Fibroblast of skin of right quadriceps (primary cell): ENCODE measurements around the gene ACAP3.

Source experiments
- DNase-seq: peaks from one replicate; pipeline ENCODE4 v3.0.0-alpha.2; 2013

ACAP3 gene

DNA sequence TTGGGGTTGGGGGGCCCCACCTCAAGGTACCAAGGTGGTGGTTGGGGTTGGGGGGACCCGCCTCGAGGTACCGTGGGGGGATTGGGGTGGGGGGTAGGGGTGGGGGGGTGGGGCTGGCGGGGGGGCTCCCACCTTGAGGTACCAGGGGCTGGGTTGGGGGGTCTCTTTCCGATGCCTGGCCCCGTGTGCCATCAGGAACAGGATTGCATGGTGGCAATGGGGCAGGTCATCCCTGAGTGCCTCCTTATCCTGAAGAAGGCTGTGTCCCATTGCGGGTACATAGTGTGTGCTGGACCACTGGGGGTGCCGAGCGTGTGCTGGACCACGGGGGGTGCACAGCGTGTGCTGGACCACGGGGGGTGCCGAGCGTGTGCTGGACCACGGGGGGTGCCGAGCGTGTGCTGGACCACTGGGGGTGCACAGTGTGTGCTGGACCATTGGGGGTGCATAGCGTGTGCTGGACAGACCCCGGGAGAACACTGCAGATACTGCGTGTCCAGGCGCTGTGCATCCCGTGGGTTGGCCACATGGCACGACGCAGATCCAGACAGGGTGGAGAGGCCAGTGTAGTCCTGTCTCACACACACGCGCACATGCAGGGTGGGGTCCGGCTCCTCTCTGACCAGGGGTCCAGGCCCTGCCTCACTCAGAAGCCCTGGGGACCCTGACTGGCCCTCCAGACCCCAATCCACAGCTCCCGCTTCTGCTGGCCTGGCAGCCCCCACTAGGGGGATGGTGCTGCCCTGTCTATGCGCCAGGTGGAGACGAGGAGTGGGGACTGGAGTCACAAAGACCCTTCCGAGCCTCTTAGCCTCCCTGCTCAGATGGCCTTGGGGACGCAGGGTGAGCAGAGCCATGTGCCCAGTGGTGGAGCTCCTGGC is 23.3 kb downstream of the ACAP3 start:
- DNase-seq, result no peak

DNA sequence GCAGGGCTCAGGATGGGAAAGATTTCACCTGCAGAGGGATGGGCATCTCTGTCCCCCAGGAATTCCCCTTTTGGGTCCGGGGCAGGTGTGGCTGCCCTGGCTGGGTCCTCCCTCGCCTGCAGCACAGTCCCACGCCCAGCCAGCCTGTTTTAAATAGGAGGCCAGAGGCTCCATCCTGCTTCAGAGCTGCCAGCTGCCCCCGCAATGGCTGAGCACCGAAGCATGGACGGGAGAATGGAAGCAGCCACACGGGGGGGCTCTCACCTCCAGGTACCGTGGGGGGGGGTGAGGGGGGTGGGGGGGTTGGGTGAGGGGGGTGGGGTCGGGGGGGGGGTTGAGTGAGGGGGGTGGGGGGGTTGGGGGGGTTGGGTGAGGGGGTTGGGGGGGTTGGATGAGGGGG is 23.9 kb downstream of the ACAP3 start:
- no peak for DNase-seq

DNA sequence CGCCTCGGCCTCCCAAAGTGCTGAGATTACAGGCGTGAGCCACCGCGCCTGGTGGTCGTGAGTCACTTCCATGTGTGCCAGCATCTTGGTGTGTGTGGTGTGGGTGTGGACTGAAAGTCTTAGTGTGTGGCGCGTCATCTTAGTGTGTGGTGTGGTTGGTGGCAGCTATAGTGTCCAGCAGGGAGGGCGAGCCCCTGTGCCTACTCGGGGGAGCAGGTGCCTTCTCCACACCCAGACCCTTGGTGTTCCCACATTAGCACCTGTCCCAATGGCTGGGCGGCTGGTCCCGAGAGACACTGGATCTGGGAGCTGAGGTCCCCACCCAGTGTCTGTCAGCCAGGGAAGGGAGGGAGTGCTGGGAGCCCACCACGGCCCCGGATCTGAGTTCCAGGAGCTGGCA is 24.7 kb downstream of the ACAP3 start:
- DNase-seq, result no peak

DNA sequence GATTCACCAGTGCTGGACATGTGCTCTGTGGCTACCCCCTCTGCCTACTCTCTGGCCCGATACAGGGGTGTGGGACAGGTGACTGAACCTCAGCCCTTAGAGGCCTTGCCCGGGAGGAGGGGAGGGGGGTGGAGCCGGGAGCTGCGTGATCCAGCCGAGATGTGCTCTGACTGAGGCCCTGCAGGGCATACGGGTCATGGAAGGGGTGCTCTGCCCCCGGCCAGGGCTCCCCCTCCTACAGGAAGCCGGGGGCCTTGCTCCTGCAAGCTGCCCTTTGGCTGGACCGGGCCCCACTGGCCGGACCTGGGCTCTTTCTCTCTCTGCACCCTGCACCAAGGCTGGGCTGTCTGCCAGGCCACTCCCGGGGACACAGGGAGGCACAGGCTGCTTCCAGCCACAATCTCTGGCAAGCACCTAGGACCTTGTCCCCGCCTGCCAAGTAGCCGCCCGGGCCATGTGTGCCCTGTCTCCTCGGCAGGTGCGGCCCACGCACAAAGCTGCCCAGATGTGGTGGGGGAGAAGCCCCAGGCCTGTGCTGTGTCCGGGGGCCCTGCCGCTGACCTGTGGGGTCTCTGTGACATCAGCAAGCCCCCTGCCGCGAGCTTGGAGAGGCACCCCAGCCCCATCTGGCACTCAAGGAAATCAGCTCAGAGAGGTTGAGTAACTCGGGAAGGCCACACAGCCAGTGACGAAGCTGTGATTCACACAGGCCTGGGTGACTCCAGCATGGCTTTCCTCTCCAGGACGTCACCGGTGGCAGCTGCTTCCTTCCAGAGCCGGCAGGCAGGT is 26.0 kb downstream of the ACAP3 start:
- no peak for DNase-seq

DNA sequence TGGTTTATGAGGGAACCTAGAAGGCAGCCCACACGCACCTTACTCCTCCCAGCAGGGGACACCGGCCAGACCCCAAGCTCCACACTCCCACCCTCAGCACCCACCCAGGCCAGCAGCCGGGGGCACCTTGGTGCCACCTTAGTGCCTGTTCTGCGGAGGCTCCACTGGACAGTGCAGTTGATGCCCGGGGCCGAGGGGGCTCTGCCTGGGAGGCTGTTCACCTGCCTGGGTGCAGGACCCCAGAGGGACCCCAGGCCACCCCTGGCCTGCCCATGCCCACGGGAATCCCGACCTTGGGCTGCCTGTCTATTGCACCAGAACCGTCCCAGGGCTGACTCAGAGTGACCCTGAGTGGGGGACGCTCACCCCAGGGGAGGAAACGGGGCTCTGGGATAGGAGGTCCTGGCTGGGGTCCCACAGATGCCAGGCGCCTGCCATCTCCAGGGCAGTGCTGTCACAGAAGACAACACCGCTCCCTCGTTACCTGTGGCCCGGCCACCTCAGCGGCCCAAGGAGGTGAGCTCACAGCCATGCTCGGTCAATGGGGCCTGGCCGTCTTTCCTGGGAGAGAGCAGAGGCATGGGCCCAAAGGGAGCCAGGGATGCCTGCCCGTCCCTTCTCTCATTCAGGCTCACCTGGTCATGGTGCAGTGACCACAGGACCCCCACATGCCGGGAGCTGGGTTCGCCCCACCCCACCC is 26.8 kb downstream of the ACAP3 start:
- no peak for DNase-seq

DNA sequence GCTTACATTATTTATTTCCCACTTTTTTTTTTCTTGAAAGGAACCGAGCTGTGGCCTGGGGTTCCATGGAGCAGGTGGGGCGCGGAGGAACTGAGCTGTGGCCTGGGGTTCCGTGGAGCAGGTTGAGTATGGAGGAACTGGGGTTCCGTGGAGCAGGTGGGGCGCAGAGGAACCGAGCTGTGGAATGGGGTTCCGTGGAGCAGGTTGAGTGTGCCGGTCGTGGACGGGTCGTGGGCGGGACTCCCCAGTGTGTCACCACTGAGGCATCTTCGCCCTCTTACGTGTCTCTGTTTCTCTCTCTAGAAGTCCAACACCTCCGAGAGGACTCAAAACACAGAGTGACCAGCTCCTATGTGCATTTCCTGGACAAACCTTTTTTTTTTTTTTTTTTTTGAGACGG is 28.7 kb downstream of the ACAP3 start:
- no peak for DNase-seq

DNA sequence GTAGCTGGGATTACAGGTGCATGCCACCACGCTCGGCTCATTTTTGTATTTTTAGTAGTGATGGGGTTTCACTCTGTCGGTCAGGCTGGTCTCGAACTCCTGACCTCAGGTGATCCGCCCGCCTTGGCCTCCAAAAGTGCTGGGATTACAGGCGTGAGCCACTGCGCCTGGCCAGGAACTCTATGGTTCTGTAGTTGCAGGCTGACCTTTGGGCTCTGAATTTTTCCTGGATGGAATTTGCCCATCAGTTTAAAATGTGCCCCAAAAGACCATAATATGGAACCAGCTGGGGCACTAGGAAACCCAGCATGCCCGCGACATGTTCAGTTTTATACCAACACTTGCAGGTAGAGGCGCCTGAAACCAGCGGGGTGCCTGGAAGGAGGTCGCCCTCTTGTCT is 29.1 kb downstream of the ACAP3 start:
- no peak for DNase-seq

DNA sequence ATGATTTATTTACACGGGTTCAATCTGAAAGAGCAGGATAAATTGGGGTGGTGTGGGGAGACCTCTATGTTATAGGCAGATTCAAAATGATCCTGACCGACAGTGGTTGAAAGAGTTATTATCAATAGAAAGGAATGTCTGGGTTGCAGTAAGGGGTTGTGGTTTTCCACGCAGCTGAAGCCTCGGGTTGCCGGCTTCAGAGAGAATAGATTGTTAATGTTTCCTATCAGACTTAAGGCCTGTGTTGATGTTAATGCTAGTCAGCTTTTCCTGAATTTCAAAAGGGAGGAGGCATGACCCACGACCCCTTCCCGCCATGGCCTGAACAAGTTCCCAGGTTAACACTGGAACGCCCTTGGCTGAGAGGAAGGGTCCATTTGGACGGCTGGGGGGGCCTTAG is 31.9 kb downstream of the ACAP3 start:
- no peak for DNase-seq

DNA sequence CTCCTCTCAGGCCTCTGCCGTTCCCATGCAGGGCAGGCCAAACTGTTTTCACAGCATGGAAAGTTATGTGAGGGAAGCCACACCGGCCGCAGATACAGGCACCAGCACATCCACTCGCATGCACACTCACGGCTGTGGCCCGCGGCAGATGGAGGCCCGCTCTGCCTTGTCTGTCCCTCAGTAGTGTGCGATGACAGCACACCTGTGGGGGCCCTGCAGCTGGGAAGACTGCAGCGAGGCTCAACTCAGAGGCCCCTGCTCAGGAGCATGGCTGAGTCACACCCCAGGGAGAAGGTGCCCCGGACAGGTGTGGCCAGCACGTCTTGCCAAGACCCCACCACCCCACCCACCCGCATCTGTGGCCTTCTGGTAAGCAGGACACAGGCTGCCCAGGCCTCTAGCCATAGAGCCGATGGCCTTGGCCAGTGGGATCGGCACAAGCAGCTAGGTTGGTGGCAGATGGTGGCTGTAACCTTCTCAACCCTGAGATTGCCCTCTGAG is 32.7 kb downstream of the ACAP3 start:
- no peak for DNase-seq

DNA sequence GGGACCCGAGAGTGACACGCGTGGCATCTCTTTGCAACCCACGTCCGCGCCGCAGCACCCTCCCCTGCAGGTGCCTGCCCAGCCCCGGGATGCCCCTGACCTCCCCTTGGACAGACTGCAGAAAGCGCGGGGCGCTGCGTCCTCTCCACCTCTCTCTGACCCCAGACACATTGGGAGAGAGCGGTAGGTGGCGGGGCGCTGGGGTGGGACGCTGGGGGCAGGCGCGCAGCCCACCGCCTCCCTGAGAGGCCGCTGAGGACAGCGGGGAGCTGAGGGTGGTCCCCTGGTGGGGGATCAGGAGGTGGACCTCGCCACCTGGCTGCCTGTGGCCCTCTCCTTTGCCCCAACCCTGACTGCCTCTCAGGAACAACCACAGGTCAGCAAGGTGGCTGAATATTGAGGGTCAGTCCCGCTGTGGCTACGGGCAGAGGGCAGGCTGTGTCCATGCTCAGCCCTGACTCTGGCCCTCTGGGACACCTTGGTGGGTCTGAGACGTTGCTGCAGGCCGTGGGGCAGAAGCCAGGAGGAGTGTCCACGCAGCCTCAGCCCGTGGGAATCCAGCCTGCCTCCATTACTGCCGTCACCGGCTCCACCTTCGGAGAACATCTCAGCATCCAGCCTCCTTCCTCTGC is 33.3 kb downstream of the ACAP3 start:
- no peak for DNase-seq

DNA sequence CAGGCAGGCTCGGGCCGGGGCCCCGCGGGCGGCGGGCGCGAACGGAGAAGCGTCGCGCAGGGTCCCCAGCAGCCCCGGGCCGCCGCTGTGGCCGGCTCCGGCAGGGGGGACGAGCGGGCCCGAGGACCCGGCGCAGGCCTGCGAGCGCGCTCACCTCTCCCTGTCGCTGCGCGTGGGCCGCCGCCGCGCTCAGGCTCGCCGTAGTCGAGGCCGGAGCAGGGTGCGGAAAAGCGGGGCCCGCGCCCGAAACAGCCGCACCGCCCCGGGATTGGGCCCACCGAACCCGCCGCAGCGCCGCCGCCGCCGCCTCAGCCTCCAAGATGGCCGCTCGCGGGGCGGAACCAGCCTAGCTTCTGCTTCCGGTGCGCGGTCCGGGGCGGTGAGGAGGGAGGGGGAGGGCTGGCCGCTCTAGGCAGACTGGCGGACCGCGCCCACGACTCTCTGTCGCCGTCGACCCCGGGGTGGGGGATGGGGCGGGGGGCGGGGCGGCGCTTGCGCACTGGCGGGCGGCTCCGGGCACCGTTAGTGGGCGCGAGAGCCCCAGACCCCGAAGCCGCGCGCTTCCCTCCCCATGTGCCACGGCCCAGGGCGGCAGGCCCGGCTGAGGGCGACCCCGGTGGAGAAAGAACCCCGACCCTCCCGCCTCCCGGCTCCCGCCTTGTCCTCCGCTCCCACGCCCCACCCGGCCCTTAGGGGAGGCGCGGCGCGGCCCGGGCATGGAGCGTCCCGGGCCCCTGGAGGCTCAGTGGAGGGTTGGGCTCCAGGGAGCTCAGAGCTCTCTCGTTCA is 34.0 kb downstream of the ACAP3 start, which contains the start of gene UBE2J2:
Gene UBE2J2 (minus strand): TSS at position 343 of the 787 bp plus-strand sequence. CDS start 5,862 bp downstream, outside the sequence.
- DNase-seq, result peak; percentile 90

DNA sequence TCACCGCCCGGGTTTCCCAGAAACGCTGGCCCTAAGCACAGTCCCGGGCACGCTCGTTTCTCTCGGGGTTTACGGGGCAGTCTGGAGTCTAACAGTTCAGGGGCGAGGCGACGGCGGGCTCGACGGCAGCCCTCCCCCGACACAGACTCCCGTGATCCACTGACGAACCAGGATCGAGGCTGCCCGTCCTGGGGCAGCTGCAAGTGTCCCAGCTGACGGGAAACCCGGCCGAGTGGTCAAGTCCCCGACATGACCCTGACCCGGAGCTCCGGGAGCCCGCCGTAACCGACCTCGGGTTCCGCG is 34.6 kb downstream of the ACAP3 start:
- DNase-seq, result no peak

DNA sequence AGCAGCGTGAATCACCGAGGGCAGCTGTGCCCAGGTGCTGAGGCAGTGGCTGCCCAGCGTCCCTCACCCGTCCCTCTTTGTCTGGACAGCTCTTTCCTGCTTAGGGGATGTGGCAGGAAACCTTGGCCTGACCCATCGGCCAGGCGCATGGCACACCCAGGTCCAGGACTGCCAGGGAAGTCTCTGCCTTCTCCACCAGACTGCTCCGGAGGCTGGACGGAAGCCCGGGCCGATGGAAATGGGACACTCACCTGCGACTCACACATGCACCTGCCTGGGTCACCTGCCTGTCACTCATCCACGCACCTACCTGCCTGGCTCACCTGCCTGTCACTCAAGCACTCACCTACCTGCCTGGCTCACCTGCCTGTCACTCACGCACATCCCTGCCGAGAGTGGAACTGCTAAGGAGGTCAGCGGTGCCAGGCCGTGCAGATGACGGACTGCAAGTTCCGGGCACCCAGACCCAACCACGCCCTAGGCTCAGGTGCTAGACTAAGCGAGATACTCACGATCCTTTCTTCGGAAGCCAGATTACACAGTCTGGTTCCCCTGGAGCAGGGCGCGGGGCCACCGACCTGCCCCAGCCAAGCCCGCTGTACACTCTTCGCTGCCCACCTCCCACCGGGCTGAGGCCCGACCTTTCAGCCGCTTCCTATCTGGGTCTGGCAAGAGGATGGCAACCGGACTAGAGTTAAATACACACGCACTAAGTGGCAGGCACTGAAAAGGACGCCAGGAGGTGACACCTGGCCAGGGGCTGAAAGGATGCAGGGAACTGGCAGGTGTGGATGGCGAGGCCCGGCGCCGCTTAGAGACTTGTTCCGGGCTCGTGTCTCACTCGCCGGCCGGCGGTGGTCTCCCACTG is 35.2 kb downstream of the ACAP3 start:
- DNase-seq, result no peak

DNA sequence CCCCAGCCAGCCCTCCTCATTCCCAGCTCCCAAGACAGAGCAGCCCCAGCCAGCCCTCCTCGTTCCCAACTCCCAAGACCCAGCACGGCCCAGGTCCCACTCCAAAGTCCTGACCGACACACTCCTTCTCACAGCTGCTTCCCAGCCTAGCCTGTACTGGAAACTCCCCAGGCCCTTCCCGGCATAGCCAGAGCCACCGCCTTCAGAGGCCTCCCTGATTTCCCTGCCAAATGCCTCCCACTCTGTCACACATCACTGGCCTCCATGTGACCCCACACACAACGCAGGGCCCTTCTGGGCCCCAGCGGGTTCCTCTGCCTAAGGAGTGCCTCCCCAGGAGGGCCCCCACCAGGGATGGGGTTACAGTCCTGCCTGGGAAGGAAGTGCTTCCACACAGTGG is 36.9 kb downstream of the ACAP3 start:
- no peak for DNase-seq

DNA sequence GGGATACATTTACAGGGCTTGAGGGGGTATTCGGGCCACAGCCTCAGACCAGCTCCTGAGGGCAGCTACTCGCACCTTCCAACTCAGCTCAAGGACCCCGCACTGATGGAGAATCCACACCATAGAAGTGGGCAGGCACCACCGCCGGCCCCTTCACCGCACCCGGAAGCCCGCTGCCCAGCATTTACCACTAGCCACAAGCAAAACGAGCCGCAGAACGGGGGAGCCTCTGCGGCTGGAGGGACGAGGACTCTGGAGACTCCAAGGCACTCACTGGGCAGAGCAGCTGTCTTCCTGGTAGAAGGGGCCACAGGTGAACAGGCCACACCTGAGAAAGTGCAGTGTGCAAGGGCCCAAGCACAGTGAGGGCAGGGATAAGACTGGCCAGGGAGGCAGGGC is 39.4 kb downstream of the ACAP3 start:
- DNase-seq, result no peak

DNA sequence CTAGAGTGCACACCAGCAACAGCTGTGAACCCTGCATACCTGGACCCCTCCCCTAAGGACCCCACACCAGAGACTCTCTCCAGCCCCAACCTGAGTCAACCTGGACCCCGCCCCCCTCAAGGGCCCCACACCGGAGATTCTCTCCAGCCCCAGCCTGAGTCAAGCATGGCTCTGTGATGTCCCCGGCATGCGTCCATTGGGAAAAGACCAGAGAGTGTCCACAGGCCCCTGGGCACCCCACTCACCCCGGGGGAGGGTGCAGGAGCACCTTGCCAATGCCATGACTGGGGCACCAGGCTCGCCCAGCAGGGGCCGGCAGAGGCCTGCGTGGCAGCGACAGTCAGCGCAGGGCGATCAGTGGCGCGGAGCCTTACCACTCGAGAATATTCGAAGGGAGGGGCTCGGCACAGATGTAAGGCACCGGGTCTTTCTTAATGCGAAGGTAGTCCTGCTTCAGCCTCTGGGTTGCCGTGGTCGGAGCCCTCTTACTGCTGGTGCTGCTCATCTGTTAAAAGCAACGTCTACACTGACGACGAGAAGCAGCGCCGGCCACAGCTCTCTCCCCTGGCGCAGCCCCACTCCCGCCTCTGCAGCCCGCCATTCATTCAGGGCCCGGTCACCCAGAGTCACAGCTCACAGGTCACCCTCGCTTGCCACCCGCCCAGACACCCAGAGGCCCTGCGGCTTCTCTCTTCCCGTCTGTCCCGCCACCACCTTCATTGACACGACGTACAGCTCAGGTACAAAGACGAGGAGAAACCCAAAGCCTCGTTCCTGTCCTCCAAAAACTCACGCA is 40.0 kb downstream of the ACAP3 start:
- no peak for DNase-seq

DNA sequence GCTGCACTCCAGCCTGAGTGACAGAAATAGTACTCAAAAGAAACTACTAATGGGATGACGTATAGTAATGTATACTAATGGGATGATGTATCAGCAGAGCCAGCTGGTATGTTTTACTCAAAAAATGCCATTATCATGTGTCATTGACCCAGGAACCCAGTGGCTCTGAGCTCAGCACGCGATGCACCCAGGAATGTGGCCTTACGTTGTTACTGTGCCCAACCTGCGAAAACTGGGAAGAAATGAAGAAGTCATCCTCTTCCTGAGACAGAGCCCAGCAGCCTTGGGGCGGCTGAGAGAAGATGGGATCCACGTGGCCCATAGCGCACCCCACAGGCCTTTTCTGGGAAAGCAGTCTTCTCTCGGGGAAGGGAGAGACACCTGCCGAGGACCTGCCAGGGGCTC is 42.9 kb downstream of the ACAP3 start:
- peak; percentile 99 for DNase-seq

DNA sequence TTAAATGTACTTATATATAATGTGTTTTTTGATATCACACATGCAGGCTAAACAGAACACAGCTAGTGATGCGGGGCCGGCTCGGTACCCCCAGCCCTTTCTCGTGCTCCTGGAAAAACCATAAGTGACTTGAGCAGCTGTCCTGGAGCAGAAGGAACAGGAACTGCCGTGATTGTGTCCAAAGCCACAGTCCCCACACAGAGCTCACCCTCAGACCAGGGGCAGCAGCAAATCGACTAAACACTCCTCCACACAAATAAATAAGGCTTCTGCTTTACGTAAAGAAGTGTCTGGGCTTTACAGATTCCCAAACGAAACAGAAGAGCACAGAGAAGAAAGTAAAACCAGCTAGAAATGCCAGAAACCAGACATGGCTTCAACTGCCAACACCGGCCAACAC is 43.7 kb downstream of the ACAP3 start:
- no peak for DNase-seq

DNA sequence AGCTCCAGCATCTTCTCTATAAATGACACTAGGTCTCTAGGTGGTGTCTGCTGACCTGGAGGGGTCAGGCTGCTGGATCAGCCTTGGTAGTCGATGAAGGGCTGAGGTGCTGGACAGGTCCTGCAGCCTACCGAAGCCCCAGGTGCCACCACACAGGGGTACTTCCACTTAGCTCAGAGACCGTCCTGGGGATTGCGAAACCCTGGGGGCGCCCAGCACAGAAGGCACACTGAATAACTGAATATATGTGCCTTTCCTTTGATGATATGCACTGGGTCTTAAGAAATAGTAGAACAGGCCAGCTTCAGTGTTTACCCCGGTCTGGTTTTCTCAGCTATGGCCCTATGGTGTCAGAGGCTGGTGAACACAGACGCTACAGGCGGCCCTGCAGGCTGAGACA is 45.0 kb downstream of the ACAP3 start:
- no peak for DNase-seq

DNA sequence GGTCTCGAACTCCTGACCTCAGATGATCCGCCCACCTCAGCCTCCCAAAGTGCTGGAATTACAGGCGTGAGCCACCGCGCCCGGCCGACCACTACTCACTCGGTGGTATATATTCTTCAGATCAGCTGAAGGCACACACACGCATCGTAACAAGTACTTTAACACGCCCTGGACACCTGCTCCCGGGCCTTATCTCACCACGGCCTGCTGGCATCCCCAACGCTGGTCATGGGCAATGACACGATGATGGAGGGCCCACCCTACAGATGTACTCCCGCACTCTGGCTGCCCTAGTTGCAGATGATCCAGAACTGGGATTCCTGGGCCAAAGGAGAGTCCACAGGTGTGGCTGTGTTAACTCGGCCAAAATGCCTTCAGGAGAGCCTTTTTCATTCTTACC is 45.7 kb downstream of the ACAP3 start:
- no peak for DNase-seq
